RPMI7951 (cell line): ENCODE results near the gene GIMAP8. TPM values are rescaled to one million over a fixed set of nuclear protein-coding genes. Genes with fewer than 3 reads are reported as not detected.
"Not testable (repeated sequence)": the region's sequence is repeated elsewhere in the genome, so short reads cannot be mapped to it uniquely, and the experiment has no call there.

Experiments
- DNase-seq: peaks from one replicate; pipeline ENCODE4 v3.0.0-alpha.2; 2012; ENCODE audit warnings: low read depth
- total RNA-seq: library from RNA; depleted of rRNA; stranded (reverse); fragments of >200 nt; shearing (Covaris generic); gene quantifications from 2 replicates; pipeline ENCODE4 v1.2.3, GENCODE V29; 2014

Gene GIMAP8
- total RNA-seq, 1 experiment from 2014 or later: 0.12 TPM

- no peak for DNase-seq
Measured at GRCh38 chr7:150464962-150465361, 14.5 kb downstream of the GIMAP8 start.

DNA sequence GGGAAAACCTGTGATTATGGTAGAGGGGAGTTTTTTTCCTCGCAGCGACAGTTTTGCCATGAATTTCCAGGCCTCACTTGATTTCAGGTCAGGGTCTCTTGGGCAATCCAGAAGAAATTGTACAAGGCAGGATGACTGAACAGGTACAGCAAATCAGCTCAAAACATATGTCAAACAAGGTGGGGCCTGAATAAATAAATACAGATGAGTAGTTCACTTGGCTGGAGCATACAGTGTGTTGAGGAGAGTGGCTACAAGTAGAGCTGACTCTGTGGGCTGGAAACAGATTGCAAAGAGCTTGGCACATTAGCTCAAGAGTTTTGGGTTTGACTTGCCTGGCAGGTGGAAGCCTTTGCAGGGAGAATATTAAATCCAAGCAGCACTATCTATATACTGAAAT, 15.0 kb downstream of the GIMAP8 start:
- no peak for DNase-seq

DNA sequence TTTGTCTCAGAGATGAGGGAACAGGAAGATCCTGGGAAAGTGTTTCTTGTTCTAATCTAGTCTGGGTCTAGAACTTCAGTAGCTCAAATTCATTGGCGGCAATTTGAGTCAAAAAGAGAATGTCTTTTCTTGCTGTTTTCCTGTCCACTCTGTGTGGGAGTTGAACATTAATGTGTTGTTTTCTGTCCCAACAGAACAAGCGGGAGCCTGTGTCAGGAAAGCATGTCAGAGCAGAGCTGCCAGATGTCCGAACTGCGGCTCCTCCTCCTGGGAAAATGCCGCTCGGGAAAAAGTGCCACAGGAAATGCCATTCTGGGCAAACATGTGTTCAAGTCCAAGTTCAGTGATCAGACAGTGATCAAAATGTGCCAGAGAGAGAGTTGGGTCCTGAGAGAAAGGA, 16.0 kb downstream of the GIMAP8 start:
- DNase-seq: peak; percentile 15

GRCh38 chr7:150468241-150468640, 17.8 kb downstream of the GIMAP8 start:
- DNase-seq: no peak

DNA sequence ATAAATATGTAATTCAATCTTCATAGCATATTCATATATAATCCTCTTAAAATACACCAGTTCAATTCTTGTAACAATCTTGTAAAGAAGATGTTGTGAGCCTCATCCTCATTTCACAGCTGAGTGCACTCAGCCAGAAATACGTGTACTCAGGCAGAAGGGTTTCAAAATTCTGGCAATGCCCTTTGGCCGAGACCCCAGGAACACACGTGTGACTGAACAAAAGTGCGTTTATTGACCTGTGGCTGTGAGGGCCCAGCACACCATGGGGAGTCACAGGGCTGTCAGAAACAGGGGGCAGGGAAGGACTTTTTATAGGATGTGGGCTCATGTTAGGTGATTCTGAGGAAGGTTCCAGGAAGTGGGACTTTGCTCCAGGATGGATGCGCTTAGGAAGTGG, 21.5 kb downstream of the GIMAP8 start:
- no peak for DNase-seq

DNA sequence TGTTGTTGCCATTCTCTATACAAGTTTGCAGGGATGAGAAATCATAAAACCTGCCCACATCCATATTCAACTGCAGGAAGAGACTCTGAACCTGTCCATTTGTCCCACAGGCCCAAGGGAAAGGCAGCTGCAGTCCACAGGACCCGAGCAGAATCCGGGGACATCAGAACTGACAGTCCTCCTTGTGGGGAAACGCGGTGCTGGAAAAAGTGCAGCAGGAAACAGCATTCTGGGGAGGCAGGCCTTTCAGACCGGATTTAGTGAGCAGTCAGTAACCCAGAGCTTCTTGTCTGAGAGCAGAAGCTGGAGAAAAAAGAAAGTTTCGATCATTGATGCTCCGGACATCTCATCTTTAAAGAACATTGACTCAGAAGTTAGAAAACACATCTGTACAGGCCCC, 23.5 kb downstream of the GIMAP8 start:
- no peak for DNase-seq

- no peak for DNase-seq
Measured at GRCh38 chr7:150476285-150476684, 25.9 kb downstream of the GIMAP8 start.

- no peak for DNase-seq
Measured at GRCh38 chr7:150476819-150477631, 26.6 kb downstream of the GIMAP8 start.

DNA sequence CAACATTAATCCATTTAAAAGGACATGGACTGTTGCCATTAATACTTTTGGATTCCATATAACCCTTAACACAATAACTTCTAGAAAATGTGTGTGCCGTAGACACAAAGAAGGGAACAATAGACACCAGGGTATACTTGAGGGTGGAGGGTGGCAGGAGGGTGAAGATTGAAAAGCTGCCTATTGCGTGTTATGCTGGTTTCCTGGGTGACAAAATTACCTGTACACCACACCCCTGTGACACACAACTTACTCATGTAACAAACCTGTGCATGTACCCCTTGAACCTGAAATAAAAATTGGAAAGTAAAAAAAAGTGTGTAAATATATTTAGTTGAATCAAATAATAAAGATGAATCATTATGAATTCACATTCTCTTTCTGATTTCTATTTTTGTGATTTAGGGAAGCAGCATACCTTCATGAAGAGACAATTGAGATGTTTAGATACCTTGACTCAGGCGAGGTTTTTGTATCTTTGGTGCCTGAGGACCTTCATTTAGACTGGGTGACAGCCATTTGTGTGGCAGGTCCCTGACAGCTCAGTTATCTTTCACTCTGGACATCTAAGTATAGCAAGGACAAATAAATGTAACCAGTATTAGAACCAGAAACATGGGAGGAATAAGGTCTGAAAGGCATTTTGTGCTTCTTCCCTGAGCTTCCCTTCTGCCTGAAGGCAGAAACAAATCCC, 28.7 kb downstream of the GIMAP8 start:
- no peak for DNase-seq

DNA sequence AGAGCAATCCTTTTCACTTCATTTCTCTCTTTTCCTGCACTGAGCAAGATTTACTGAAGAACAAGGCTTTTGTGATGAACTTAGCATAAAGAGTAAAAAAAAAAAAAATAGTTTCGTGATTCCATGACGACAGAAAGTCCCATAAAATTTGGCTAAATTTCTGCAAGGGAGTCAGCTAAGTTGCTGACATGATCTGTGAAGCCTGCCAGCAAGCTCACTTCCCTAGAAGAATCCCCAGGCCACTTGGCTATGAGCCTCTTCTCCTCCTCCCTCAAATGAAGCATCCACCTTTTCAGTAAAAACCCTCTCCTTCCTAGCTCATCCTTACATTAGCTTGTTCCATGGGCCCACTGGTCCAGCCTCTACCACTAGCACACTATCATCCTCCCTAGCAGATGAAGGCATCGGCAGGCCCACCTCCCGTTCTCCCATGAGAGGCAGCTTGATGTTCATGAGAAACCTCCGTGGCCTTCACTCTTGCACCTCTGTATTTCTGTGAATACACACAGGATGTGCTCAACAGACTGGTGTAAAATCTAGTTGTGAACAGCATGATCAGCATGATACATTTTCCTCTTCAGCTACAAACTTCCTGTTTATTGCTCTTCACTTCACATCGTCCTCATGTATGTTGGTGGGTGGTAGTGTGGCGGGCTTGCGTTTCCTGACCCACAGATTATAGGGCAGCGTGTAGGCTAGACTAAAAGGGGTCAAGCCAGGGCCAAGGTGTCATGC, 30.9 kb downstream of the GIMAP8 start:
- DNase-seq: no peak

- DNase-seq: no peak
Measured at GRCh38 chr7:150481922-150482321, 31.5 kb downstream of the GIMAP8 start.

DNA sequence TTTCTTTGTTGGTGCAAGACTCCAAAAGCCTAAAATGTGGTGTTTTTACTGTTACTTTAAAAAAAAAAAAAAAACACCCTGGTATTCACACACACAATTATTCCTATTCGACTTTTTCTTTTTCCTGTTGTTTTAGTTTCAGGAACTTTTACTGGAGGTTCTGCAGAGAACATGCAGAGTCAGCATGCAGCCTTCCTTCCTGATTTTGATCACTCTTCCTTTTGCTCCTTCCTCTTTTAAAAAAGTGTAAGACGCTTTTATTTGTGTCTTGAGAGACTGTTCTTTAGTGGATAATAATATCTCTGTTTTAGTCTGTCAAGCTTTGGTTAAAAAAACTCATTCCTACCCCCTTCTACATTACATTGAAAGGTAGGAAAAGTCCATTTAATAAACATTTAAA, 33.1 kb downstream of the GIMAP8 start:
- not testable (repeated sequence) for DNase-seq

- not testable (repeated sequence) for DNase-seq
Measured at GRCh38 chr7:150484071-150484470, 33.6 kb downstream of the GIMAP8 start.

DNA sequence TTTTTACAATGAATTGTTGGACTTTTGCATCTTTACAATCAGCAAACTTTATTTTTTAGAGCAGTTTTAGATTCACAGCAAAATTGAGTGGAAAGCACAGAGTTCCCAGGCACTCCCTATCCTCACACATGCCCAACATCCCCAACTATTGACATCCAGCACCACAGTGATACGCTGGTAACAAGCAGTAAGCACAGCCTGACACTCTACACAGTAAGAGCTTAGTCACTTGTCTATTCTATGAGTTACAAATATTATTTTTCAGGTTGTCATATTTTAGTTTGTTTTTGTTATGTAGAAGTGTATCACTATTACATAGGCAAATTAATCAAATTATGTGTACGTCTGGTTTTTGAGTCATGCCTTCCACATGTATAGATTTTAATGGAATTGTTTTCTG, 37.2 kb downstream of the GIMAP8 start:
- no peak for DNase-seq

- no peak for DNase-seq
Measured at GRCh38 chr7:150489782-150490181, 39.4 kb downstream of the GIMAP8 start.

GRCh38 chr7:150493442-150493841, 43.0 kb downstream of the GIMAP8 start:
- DNase-seq: not testable (repeated sequence)

GRCh38 chr7:150502519-150502918, 52.1 kb downstream of the GIMAP8 start:
- no peak for DNase-seq

GRCh38 chr7:150503155-150503554, 52.7 kb downstream of the GIMAP8 start:
- DNase-seq: no peak

DNA sequence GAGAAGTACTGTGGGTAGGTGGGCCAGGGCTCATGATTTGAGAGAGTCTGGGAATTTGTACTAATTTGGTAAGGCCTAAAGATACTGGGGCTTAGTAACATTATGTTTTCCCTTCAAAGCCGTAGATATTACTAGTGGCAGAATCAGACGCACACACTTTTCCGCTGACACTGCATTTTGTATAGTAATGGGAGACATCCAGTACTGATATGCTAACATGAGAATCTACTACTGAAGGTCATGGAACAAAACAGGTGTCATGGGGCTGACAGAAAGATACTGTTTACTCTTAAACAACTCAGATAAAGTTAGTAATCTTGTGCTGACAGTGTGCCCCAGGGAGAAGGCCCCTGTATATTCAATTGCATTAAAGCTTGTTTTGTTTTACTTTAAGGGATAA, 53.2 kb downstream of the GIMAP8 start:
- DNase-seq: no peak

DNA sequence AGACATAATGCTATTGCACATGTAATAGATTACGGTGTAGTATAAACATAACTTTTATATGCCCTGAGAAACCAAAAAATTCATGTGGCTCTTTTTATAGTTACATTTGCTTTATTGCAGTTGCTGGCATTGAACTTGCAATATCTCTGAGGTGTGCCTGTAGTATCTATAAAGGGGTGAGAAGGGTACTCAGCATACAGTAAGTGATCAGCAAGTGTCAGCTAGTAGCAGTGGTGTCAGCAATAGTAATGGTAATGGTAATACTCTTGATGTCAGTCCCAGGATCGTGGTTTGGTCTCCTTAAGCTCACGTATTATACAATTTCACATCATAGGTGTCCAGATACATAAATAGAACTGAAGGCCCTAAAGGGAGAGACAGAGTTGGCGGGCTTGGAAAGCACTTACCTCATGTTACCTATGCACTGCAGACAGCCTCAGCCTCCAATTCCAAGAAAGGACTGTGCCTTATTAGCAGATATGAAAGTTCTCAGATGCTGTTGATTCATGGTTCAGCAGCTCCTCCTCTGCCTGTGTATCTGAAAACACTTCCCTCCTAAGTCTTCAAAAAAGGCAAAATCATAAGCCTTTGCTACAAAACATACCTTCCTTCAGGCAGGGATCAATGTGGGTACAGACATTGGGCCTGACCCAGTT, 57.6 kb downstream of the GIMAP8 start:
- DNase-seq: no peak

- no peak for DNase-seq
Measured at GRCh38 chr7:150511048-150511447, 60.6 kb downstream of the GIMAP8 start.

DNA sequence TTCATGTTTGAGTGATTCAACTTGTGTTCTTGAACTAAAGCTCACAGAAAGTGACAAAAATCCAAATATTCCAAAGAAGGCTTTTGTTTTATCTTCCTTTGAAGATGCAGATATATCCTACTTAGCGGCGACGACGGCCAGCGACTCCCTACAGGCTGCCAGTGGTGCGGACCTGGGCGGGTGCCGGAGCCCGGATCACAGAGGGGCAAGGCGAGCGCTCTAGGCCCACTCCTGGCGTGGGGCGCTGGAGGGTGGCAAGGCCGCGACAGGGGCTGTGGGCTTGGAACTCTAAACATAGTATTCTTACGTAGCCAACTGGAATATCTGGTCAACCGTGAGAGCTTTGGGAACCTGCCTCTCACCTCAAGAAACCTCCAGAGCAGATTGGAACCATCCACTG, 63.3 kb downstream of the GIMAP8 start:
- no peak for DNase-seq
